Calu3 (cell line): ENCODE results near the gene ADSS1. TPM values are rescaled to one million over a fixed set of nuclear protein-coding genes. Genes with fewer than 3 reads are reported as not detected.

Experiments used
- BruUV-seq: library from RNA; stranded (reverse); fragments of 400-500 nt; replicated peaks from 2 replicates; lab custom pipeline; 2021; lab: Mats Ljungman, UMichigan
- CTCF ChIA-PET: fragments of 300-600 bp; sonication (Branson Sonifier 250); formaldehyde crosslinking; loops from one replicate; lab custom pipeline; 2022; ENCODE audit warnings: antibody characterized with exemption; lab: Charles Lee
- DNase-seq: peaks from one replicate; pipeline ENCODE4 v3.0.0; 2022
- H3K27ac Mint-ChIP-seq: one replicate; pipeline ENCODE4 v1.8.0; 2022; ENCODE audit warnings: mixed read lengths; ENCODE audit not compliant: unreplicated experiment
- H3K27me3 Mint-ChIP-seq: one replicate; pipeline ENCODE4 v1.8.0; 2022; ENCODE audit warnings: mixed read lengths; ENCODE audit not compliant: unreplicated experiment
- H3K36me3 Mint-ChIP-seq: one replicate; pipeline ENCODE4 v1.8.0; 2022; ENCODE audit warnings: mild to moderate bottlenecking, moderate library complexity, mixed read lengths; ENCODE audit not compliant: insufficient read depth, unreplicated experiment
- H3K4me1 Mint-ChIP-seq: one replicate; pipeline ENCODE4 v1.8.0; 2022; ENCODE audit warnings: mild to moderate bottlenecking, low read depth, mixed read lengths; ENCODE audit not compliant: unreplicated experiment
- H3K4me3 Mint-ChIP-seq: one replicate; pipeline ENCODE4 v1.8.0; 2022; ENCODE audit warnings: mild to moderate bottlenecking, low read depth, moderate library complexity, mixed read lengths; ENCODE audit not compliant: unreplicated experiment
- H3K9me3 Mint-ChIP-seq: one replicate; pipeline ENCODE4 v1.8.0; 2022; ENCODE audit warnings: low read depth, mixed read lengths; ENCODE audit not compliant: unreplicated experiment
- intact Hi-C: fragments of 100-400 bp; cut with micrococcal nuclease; formaldehyde crosslinking; loops from one replicate; pipeline ENCODE4 v1.10.0; 2022; ENCODE audit not compliant: unreplicated experiment
- total RNA-seq: library from RNA; stranded (reverse); gene quantifications from 2 replicates; pipeline ENCODE4 v1.2.3, GENCODE V29; 2022
- TF ChIP-seq, protein P1 (sequence below): fragments of 200-600 bp; IDR thresholded peaks from one replicate; pipeline ENCODE4 v1.8.0; 2022; ENCODE audit warnings: antibody characterized with exemption; ENCODE audit not compliant: unreplicated experiment

Gene ADSS1
- total RNA-seq, 1 experiment from 2014 or later = 8.6 TPM

GRCh38 chr14:104772707-104773504 is 48.9 kb downstream of the ADSS1 start:
- no peak overlapping the region for H3K27ac Mint-ChIP-seq
- H3K4me1 Mint-ChIP-seq = no peaks in the 10 kb centered on the region
- CTCF ChIA-PET = interaction anchor here (0.7 kb wide), 1 partner anchor 317 kb away, joined by 3 read pairs; no protein-coding TSS in a partner anchor
- no peak for DNase-seq
- no peaks in the 10 kb centered on the region for H3K27me3 Mint-ChIP-seq
- BruUV-seq = no TSS peak
- peaks cover 40% of the 10 kb centered on the region for H3K36me3 Mint-ChIP-seq
- TF ChIP-seq, protein P1, sequence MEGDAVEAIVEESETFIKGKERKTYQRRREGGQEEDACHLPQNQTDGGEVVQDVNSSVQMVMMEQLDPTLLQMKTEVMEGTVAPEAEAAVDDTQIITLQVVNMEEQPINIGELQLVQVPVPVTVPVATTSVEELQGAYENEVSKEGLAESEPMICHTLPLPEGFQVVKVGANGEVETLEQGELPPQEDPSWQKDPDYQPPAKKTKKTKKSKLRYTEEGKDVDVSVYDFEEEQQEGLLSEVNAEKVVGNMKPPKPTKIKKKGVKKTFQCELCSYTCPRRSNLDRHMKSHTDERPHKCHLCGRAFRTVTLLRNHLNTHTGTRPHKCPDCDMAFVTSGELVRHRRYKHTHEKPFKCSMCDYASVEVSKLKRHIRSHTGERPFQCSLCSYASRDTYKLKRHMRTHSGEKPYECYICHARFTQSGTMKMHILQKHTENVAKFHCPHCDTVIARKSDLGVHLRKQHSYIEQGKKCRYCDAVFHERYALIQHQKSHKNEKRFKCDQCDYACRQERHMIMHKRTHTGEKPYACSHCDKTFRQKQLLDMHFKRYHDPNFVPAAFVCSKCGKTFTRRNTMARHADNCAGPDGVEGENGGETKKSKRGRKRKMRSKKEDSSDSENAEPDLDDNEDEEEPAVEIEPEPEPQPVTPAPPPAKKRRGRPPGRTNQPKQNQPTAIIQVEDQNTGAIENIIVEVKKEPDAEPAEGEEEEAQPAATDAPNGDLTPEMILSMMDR = no peak
- intact Hi-C loops = no loop called here
- H3K4me3 Mint-ChIP-seq = no peak overlapping the region
- no peaks in the 10 kb centered on the region for H3K9me3 Mint-ChIP-seq

- H3K9me3 Mint-ChIP-seq = no peaks in the 10 kb centered on the region
- TF ChIP-seq, protein P1 = no peak
- intact Hi-C loops = no loop called here
- CTCF ChIA-PET = no interaction called here
- no peak overlapping the region for H3K4me3 Mint-ChIP-seq
- H3K27me3 Mint-ChIP-seq = no peaks in the 10 kb centered on the region
- no TSS peak for BruUV-seq
- H3K36me3 Mint-ChIP-seq = peaks cover 40% of the 10 kb centered on the region
- no peak for DNase-seq
- no peak overlapping the region for H3K27ac Mint-ChIP-seq
- H3K4me1 Mint-ChIP-seq = no peaks in the 10 kb centered on the region
Observed at GRCh38 chr14:104773505-104774452, 49.8 kb downstream of the ADSS1 start.

DNA sequence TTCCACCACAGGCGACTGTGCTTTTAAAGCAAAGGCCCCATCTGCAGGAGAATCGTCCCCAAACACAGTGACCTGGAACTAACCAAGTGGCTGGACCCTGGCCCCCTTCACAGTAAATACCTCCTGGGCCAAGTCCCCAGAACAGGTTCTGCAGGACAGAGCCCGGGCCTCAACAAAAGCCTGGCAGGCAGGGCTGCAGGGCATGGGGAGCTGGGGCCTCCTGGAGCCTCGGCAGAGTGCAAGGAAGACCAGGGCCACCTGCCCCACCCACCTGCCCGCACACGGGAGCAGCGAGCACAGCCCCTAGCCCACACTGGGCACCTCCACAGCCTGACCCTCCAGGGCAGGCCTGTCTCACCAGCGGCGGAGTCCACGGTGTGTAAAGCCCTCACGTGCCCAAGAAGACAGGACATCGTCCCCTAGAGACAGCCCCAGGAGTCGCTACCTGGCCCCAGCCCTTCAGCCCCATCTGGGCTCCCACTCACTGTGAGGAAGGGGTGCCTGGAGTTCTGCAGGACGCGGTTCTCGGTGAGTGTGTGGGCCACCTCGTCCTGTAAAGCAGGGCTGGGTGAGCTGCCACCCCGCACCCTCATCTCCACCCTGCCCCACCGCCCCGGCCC is 50.5 kb downstream of the ADSS1 start:
- no peak for DNase-seq
- H3K9me3 Mint-ChIP-seq = no peaks in the 10 kb centered on the region
- no peak overlapping the region for H3K27ac Mint-ChIP-seq
- no peaks in the 10 kb centered on the region for H3K4me1 Mint-ChIP-seq
- H3K27me3 Mint-ChIP-seq = no peaks in the 10 kb centered on the region
- no peak overlapping the region for H3K4me3 Mint-ChIP-seq
- BruUV-seq = no TSS peak
- intact Hi-C loops = no loop called here
- CTCF ChIA-PET = no interaction called here
- peaks cover 40% of the 10 kb centered on the region for H3K36me3 Mint-ChIP-seq
- TF ChIP-seq, protein P1 = no peak

GRCh38 chr14:104775073-104775489 is 51.1 kb downstream of the ADSS1 start:
- intact Hi-C loops = no loop called here
- DNase-seq = no peak
- TF ChIP-seq, protein P1 = no peak
- Mint-ChIP-seq H3K36me3 (peaks cover 37% of the 10 kb centered on the region), H3K4me3 (no peak overlapping the region), H3K9me3 (no peaks in the 10 kb centered on the region), H3K4me1 (no peaks in the 10 kb centered on the region), H3K27ac (no peak overlapping the region), H3K27me3 (no peaks in the 10 kb centered on the region)
- CTCF ChIA-PET = no interaction called here
- BruUV-seq = no TSS peak
